HG02973 (cell line): ENCODE data around the gene OR9Q1.

Experiments used
- ATAC-seq: cut with Tn5 transposase; IDR thresholded peaks from one replicate; pipeline ENCODE4 v1.9.1; 2021; ENCODE audit warnings: moderate library complexity; ENCODE audit not compliant: unreplicated experiment

The OR9Q1 gene

DNA sequence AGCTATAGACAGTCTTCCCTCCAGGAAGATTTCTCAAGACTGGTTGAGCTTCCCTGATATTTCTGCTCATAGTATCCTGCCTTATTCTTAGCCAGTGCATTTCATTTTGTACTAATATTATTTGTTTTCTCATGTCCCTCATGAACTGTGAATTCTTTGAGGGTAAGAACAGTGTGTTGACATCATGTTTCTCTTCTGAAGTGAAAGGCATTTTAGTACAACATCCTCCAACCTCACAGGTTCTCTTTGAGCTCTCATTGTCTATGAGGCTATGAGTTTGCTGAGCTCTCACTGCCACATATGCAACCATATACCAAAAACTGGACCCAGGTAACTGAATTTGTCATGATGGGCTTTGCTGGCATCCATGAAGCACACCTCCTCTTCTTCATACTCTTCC, 7.0 kb downstream of the OR9Q1 start, which contains the start of gene OR6Q1:
TSS of gene OR6Q1 (plus strand) at position 301 of the 400 bp plus-strand sequence. CDS start at position 301, 0 bp downstream.
- ATAC-seq = no peak

DNA sequence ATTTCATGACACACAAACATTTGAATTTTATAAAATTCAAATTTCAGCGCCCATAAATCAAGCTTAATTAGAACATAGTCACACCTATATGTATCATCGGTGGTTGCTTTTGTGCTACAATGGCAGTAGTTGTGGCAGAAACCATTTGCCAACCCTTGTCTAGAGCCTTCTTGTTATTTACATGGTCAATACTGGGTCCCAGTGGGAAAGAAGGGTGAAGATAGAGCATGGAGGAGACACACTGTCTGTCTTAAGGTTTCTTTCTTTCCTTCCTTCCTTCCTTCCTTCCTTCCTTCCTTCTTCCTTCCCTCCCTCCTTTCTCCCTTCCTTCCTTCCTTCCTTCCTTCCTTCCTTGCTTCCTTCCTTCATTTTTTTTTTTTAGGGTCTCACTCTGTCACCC, 10.8 kb downstream of the OR9Q1 start:
- no peak for ATAC-seq

DNA sequence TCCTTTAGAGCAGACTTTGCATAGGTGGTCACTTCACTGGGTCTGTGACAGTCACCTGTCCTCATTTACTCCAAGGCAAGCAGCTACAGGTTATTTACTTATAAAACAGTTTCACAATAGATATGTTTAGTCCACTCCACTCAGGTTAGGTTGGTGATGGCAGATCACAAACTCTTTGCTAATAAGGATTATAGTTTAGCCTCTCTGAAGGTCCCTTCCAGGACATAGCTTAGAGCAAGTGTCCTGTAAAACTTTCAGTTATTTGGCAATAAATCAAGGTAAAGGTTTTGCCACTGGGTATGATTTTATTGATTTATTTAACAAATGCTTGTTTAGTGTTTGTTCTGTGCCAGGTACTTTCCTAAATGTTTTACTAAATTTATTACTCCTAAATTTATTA, 15.9 kb downstream of the OR9Q1 start:
- ATAC-seq = no peak

DNA sequence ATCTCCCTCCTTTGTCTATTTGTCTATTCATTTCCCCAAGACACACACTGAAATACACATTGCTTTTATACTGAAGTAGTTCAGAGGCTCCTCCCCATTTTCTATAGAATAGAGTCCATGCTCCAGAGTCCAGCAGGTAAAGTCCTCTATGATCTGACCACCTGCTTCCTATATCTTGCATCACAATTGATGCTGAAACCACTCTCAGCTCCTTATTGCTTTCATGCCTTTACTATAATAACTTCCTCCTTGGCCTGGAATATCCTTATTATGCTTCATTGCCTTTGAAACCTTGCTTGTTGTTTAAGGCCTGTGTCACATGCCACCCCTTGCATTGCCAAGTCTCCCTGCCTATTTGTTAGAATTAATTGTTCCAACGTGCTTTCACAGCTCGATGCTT, 19.7 kb downstream of the OR9Q1 start:
- no peak for ATAC-seq

DNA sequence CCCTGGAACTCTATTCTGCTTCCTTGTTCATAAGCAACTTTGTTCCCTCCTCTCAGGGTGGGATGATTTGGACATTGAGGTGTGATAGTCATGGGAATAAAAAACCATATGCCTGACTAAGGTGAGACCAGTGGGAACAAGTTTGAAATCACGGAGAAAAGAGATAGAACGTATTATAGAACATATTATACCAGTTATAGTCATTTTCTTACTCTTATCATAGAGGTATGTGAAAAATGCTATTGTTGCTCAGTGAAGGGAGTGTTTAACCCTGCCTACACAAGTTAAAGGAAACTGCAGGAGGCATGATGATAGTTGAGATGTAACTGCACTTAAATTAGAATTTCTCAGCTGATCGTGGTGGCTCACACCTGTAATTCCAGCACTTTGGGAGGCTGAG, 22.6 kb downstream of the OR9Q1 start:
- ATAC-seq = no peak

DNA sequence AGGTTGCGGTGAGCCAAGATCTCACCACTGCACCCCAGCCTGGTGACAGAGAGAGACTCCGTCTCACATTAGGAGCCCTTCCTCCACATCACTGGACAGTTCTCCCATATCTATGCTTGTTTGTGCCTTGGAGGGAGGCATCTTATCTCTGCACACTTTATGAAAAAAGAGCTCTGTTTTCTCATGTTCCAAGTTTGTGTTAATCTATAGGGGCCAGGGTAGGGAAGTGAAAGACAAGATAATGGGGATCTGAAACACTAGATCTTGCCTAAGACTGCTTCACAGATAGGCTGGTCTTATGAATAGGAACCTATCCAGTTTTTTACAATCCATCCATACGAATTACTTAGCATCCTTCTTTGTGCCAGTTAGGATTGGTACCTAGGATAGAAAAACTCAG, 24.1 kb downstream of the OR9Q1 start:
- no peak for ATAC-seq

DNA sequence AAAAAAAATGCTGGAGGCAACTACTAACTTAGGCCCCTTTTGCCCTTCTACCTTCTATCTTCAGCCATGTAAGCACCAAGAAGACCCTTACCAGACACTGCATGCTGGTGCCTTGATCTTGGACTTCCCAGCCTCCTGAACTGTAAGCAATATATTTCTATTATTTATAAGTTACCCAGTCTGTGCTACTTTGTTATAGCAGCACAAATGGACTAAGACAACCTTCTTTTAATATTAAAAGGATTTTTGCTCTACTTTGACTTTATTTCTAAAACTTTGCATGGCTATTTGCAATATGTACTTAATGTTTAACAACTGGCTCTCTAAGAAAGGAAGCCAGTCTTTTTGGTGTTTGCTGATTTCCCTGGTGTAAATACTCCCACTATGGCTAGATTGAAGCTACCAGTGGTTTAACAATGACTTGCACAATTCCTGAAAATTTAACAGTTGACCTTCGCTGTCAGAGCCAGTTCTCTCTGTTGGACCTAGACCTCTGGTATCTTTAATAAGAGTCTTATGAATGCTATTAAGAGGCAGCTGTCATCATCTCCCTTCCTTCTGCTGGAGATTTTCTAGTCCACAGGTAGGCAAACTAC, 32.2 kb downstream of the OR9Q1 start:
- ATAC-seq = no peak

DNA sequence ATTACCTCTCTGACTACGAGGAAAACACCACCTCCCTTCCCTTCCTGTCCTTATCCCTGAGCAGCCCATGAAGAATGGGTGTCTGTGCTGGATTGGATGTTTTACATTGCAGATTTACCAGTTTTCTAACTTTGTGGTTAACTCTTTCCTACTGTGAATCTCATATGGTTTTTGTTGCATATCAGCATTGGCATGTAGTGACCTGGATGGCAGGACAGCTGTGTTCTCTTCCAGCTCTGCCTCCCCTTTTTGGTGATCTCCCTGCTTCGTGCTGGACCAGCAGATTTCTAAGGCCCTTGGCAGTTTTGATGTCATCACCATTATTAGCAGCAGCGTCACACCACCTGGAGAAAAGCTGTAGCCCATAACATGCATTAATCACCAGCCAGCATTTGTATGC, 33.8 kb downstream of the OR9Q1 start:
- no peak for ATAC-seq

DNA sequence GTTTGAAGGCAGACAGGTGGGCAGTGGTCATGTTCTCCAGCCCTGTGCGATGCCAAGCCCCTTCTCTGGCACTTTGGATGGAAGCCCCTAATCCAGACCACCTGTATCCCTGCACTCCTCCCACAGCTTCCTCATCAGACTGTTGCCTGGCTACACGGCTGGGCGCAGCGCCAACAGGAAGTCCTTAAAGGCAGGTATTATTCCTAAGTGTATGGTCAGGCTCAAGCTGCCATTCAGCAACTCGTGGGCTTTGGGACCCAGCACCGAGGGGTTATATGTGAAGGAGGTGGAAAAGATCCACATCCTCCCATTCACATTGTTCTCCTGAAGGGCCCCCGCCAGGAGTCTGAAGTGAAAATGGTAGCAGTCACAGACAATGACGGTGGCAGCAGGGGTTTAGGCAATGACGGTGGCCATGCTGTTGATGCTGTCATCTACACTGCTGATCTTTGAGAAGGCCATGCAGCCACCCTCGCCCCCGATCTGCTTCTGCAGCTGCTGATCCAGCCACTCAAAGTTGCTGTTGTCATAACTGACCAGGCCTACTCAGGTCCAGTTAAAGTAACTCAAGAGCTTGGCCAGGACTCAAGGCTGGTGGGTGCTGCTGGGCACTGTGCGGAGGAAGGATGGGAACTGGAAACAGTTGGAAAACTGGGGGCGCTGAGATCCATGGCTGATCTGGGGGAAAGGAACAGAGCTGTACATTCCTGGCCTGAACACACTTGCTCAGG, 34.8 kb downstream of the OR9Q1 start:
- no peak for ATAC-seq

DNA sequence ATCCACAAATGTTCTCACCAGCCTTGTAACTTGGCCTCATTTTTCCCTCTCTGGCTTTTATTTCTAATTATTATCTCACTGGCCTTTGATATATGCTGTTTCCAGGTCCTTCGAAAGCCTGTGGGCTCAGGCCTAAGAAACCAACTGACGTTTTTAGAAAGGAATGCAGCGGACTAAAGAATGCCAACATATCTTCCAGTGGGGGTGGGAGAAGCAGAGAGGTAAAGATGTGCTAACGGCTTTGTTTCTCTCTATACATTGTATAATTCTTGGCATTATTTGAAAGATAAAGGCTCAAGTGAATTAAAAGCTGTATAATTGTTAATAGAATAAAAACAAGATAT, 35.3 kb downstream of the OR9Q1 start:
- no peak for ATAC-seq

DNA sequence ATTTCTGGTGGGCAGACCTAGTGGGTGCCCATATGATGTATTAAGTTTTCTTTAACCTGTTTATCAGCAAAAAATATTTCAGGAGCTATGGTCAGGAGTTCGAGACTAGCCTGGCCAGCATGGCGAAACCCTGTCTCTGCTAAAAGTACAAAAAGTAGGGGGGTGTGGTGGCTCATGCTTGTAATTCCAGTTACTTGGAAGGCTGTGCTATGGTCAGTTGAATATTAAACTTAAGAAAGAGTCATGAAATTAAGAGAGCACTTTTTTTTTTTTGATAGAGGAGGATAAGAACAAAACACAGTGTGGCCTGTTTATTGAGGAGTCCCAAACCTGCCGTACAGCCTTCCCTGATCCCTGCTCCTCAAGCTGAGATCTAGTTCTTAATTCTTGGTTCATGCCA, 36.9 kb downstream of the OR9Q1 start:
- no peak for ATAC-seq

DNA sequence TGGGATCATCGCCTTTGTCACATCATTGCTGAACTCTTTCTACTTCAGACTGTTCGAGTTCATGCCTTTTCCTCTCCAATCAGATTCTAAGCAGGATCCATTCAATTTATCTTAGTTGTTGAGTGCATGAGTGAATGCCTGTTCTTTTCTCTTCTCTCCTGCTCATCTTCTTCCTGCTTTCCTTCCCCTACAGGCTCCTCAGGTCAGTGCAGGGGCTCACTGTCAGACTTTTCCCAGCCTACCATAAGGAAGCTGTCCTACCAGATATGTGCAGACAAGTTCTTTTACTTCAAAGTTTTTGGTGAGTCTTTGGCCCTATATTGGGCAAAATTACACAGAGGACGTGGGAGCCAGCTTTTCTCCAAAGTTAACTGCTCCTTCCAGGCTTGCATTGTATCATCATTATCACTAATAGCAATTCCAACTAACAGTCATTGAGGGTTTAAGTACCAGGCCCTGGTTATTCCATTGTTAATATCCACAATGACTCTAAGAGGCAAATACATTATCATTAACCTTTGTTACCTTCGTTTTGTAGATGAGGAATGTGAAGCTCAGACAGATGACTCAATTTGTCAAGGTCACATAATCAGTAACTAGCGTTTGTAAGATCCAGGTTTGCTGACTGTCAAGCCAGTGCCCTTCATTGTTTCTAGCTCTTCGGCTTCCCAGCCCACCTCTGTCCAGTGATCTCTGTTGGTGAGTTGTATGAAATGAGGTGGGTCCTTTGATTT, 37.4 kb downstream of the OR9Q1 start:
- no peak for ATAC-seq

DNA sequence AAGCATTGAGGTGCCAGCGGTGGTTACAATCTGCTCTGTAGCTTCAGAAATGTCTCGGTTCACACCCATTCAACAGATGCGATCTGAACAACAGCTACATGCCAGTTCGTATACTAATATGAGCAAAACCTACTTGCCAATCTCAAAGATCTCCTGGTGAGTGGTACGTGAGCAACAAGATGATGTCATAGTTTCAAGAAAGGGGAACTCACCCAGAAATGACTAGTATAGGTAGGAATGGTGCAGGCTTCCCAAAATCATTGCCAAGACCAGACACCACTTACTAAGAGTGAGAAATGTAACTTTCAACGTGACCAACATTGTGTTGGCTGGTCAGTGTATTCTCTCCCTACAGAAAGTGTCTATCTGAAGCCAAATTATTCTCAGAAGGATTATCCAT, 38.1 kb downstream of the OR9Q1 start:
- ATAC-seq = no peak

DNA sequence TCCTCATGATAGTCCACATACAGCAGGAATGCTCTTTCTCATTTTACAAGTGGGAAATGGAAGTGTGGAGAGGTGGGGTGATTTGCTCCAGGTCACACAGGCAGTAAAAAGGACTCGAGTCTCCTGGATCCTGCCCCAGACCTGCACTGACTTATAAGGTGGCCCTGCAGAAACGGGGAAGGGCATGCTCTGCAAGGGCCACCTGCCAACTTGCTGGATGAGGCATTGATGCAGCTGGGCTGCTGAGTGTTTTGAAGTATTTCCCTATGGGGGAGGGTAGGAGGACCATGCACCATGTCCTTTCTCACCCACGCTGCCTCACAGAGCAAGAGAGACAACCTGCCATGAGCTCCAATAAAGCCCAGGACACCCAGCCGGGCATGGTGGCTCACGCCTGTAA, 44.0 kb downstream of the OR9Q1 start:
- no peak for ATAC-seq

DNA sequence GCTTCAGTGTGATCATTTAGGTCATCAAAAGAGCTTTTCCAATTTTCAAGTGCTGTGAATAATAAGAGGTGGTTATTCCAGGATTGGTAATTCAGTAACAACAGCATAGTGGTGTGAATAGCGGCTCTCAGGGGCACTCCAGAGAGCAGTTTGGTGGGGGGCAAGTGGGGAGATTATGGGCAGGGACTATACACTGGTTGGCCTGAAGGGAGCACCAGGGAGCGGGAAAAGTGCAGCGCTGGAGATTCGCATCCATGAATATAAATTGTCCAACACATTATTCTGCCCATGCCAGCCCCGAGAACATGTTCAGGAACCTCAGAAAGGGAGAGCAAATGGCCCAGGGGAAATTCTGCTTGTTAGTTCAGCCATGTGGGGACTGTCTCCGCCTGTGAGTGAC, 45.0 kb downstream of the OR9Q1 start:
- ATAC-seq = no peak

DNA sequence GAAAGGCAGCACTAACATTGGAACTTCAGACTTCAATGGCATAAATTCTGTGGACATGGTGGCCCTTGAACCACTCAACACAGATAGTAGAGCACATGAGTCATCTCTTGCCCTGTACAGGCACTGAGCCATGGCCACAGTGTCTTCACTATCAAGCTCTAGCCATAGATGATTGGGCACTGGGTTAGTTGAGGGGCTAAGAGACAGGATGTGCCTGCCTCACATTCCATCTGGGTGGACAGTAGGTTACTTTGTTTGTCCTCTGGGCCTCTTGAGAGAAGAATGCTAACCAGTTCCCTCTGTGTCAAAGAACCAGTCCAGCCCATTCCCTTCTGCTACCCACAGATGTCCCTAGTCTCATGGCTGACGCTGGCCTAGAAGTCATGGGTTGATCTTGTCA, 46.9 kb downstream of the OR9Q1 start:
- no peak for ATAC-seq

DNA sequence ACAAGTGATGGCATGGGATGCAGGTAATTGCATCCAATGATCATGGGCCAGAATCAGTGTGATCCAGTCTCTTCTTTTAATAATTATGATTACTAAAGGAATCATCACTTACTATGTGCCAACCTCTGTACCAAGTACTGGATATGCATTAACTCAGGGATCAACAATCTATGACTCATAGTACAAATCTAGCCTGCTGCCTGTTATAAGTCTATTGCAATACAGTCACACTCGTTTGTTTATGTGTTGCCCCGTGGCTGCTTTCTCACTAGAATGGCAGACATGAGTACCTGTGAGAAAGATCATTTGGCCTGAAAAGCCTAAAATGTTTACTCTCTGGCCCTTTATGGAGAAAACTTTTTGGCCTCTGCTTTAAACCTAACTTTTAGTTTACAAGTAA, 52.1 kb downstream of the OR9Q1 start:
- no peak for ATAC-seq

DNA sequence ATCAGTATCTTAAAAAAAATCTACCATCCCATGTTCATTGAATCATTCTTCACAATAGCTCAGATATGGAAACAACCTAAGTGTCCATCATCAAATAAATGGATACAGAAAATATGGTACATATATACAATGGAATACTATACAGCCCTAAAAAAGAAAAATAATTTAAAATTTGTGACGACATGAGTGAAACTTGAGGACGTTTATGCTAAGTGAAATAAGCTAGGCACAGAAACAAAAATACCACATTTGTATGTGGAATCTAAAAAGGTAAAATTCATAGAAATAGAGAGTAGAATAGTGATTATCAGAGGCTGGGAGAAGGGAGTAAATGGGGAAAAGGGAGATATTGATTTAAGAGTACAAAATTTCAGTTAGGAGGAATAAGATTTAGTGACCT, 62.8 kb downstream of the OR9Q1 start:
- ATAC-seq = no peak

DNA sequence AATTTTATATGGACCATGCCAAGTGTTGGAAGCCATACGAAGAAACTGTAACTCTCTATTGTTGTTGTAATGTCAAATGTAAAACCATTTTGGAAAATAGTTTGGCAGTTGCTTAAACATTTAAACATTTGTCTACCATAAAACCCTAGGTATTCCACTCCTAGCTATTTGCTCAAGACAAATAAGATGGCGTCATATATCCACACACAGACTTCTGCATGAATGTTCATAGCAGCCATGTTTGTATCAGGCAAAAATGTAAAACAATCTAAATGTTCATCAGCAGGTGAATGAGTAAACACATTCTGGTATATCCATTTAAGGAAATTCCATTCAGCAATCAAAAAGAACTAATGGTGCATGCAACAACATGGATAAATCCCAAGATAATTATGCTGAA, 73.8 kb downstream of the OR9Q1 start:
- no peak for ATAC-seq

DNA sequence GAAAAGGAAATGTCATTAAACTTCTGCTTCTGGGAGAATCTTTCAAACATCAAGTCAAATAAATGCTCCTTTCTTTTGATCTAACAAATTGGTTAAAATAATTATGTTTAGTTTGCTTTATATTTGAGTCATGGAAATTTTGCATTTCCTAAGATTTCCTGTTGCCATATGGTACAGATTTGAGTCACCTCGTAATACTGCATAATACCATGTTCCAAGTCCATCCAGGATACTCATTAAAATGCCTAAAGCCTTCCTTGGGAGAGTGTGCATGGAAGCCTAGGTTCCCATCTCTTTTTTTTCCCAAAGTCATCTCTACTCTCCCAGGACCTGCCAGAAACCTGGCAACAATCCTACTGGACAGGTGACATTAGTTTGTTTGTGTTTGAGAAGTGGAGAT, 97.4 kb downstream of the OR9Q1 start:
- ATAC-seq = no peak

DNA sequence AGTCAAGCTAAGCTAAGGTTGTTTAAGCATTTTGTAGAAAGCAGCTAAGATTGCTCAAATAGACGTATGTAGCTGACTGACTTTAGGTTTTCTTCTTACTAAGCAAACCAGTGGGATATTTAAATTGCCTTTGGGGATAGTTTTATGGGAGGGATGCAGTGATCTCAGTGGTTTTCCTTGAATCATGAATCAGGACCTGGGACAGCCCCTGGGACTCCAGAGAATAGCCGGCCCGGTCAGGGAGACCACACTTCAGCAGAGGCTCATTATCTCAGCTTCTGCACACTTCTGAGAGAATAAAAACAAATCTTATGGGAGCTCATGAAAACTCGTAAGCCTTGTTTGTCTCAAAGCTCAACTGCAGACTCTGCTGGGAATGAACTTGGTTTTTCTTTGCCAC, 101.8 kb downstream of the OR9Q1 start, which contains the start of gene OR9I1:
TSS of gene OR9I1 (minus strand) at position 62 of the 400 bp plus-strand sequence. CDS start 6,086 bp downstream, outside the sequence.
- no peak for ATAC-seq

DNA sequence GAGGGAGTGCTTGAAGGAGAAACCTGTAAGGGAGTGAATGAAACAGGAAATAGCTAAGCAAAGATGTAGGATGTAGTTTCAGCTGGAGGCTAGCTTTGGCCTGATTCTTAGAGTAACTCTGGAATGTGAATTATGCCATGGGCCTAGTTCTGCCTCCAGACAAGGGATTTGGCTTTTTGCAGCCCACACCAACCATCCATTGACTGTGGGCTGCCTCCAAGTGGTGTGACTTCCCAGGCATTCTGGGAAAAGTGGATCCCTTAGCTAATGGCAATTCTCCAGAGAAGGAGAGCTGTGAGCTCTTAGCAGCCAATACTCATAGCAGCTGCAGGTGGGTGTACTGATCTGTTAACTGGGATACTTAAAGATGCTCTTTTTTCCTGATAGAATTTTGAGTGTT, 103.7 kb downstream of the OR9Q1 start:
- no peak for ATAC-seq
